Measurements from ENCODE around the gene TRIB2. TPM values are rescaled to one million over a fixed set of nuclear protein-coding genes. Genes with fewer than 3 reads are reported as not detected.

The TRIB2 gene
- total and polyA plus RNA-seq, 2 donors (not counting 3 experiments of a cell fraction or from before 2014, with no cell fraction given): 15.8 to 20.5 TPM

DNA sequence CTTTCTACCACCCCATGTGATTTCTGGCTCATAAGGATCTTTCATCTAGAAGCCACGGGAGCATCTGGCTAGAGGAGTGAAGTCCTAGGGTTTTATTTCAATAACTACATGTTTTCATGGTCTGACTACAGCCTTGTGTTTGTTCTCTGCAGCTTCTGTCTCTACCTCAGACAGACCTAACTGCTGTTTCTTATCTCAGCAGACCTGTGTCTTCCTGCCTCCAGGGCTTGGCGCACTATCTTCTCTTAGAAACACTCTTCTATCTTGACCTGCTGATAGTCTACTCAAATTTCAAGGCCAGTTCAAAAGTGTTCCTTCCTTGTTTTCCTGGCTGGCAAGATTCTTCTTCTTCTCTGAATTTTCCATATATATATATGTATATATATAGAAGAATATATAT, 11.0 kb upstream of the TRIB2 start:
- H3K79me2 ChIP-seq (ENCODE audit: control insufficient read depth, insufficient read depth, low read length): no peaks in the 10 kb centered on the region
- H2AFZ ChIP-seq (ENCODE audit: low read depth, low read length): no peak overlapping the region
- H3K4me3 ChIP-seq (replicated peaks in 1 of 3; ENCODE audit: insufficient read depth in 1 of 3, low read depth in 1 of 3, low read length in 3 of 3): no peak overlapping the region
- CTCF ChIA-PET: no interaction called here
- POLR2A ChIA-PET: no interaction called here
- H3K27ac ChIP-seq (ENCODE audit: insufficient read depth, low read depth, low read length): no peak overlapping the region
- dilution Hi-C loops (cut with MboI; ENCODE audit: extremely low pct_ligation_motif_present, low sequenced_read_pairs) (loop anchor here (25.0 kb wide), 1 partner anchor 143 kb away; no protein-coding TSS in a partner anchor), intact Hi-C loops (cut with micrococcal nuclease) (no loop called here)
- no peaks in the 10 kb centered on the region for H3K27me3 ChIP-seq (ENCODE audit: control insufficient read depth in 2 of 2, insufficient read depth in 2 of 2, low read length in 2 of 2)
- peaks cover 12% of the 10 kb centered on the region for H3K4me1 ChIP-seq (ENCODE audit: control insufficient read depth, extremely low read depth, insufficient read depth, low read length)
- H4K20me1 ChIP-seq (replicated peaks; ENCODE audit: control insufficient read depth, extremely low read depth, insufficient read depth, low read length): no peaks in the 10 kb centered on the region
- H3K4me2 ChIP-seq (ENCODE audit: insufficient read depth, low read length): no peak overlapping the region
- H3K9me3 ChIP-seq (replicated peaks; ENCODE audit: control insufficient read depth, insufficient read depth, low read length): no peaks in the 10 kb centered on the region
- DNase-seq (ENCODE audit: low read depth, low spot score): no peak
- H3K9ac ChIP-seq (replicated peaks; ENCODE audit: extremely low read depth, insufficient read depth, low read length): no peak overlapping the region
- FAIRE-seq: no peak
- no peaks in the 10 kb centered on the region for H3K36me3 ChIP-seq (ENCODE audit: control insufficient read depth in 2 of 2, extremely low read depth in 1 of 2, insufficient read depth in 2 of 2, low read length in 2 of 2)
- BruUV-seq (replicated peaks): no TSS peak
- TF ChIP-seq, protein P1, sequence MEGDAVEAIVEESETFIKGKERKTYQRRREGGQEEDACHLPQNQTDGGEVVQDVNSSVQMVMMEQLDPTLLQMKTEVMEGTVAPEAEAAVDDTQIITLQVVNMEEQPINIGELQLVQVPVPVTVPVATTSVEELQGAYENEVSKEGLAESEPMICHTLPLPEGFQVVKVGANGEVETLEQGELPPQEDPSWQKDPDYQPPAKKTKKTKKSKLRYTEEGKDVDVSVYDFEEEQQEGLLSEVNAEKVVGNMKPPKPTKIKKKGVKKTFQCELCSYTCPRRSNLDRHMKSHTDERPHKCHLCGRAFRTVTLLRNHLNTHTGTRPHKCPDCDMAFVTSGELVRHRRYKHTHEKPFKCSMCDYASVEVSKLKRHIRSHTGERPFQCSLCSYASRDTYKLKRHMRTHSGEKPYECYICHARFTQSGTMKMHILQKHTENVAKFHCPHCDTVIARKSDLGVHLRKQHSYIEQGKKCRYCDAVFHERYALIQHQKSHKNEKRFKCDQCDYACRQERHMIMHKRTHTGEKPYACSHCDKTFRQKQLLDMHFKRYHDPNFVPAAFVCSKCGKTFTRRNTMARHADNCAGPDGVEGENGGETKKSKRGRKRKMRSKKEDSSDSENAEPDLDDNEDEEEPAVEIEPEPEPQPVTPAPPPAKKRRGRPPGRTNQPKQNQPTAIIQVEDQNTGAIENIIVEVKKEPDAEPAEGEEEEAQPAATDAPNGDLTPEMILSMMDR (IDR thresholded peaks at IDR 0.05; ENCODE audit: extremely low read depth in 1 of 2, insufficient read depth in 1 of 2, low read depth in 1 of 2, low read length in 2 of 2): no peak
- no peak for TF ChIP-seq FOS (IDR thresholded peaks at IDR 0.05; ENCODE audit: borderline replicate concordance, insufficient read depth, low read length)
- TF ChIP-seq GATA2 (IDR thresholded peaks at IDR 0.05; ENCODE audit: insufficient read depth, insufficient read length, low read depth, low read length): no peak
- TF ChIP-seq POLR2A (IDR thresholded peaks at IDR 0.05; ENCODE audit: low read depth, low read length): no peak
- TF ChIP-seq POLR2AphosphoS5 (IDR thresholded peaks at IDR 0.05; ENCODE audit: insufficient read depth, low read depth, low read length): no peak
- TF ChIP-seq EZH2 (IDR thresholded peaks at IDR 0.05; ENCODE audit: borderline replicate concordance, low read depth, low read length, severe bottlenecking): no peak
- no peaks in the 10 kb centered on the region for H3K9me1 ChIP-seq (replicated peaks; ENCODE audit: control insufficient read depth, extremely low read depth, insufficient read depth, low read length)
